Stimulated activated CD8-positive, alpha-beta memory T cell treated with anti-CD3 and anti-CD28 coated beads, Interleukin-12 subunit alpha, Interleukin-12 subunit beta, amount 100 ng/mL, for 4 hours (primary cell): ENCODE data around the gene TMEM120A.
"Not testable (repeated sequence)": the region's sequence is repeated elsewhere in the genome, so short reads cannot be mapped to it uniquely, and the experiment has no call there.

Experiments
- DNase-seq: peaks from one replicate; pipeline ENCODE4 v3.0.0-alpha.2; 2020; ENCODE audit warnings: low read depth

Gene TMEM120A

GRCh38 chr7:75994388-75995051 is at the start of gene TMEM120A:
Gene TMEM120A, minus strand, starts transcription at chr7:75994595. Its CDS starts 25 bp downstream, at chr7:75994570.
- peak; percentile 90 for DNase-seq

DNA sequence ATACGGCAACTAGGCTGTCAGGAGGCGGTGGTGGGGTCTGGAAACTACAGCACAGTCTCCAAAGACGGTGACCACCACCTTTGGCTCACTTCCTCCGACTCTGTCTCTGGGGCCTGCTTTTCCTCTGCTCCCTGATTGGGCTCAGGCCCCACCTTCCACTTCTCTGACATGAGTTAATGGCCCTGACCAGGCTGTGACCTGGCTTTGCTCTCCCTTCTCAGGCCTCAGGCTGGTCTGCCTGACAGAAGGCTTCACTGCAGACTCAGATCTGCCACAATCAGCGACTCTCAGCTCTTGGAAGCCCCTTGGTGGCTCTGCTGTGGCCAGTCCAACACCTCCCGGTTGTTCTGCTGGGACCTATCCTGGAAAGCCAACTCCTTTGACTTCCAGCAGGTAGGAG is 45.7 kb upstream of the TMEM120A start:
- DNase-seq: no peak

DNA sequence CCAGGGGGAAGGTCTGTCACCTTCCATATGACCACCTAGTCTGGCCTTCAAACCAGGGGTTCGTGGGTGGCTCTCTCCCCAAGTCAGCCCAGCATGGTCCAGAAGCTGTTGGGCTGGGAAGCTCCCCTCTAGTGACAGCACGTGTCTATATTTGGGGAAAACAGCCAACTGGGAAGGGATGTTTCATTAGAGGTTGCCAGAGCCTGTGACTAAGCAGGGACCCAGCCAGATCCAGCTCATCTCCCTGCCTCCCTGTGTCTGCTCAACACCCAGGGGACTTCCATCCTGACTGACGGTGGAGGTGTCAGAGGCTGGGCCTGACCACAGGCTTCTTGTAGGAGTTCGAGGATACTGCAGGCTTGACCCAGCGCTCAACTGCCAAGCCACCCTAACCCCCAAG is 42.9 kb upstream of the TMEM120A start:
- no peak for DNase-seq

DNA sequence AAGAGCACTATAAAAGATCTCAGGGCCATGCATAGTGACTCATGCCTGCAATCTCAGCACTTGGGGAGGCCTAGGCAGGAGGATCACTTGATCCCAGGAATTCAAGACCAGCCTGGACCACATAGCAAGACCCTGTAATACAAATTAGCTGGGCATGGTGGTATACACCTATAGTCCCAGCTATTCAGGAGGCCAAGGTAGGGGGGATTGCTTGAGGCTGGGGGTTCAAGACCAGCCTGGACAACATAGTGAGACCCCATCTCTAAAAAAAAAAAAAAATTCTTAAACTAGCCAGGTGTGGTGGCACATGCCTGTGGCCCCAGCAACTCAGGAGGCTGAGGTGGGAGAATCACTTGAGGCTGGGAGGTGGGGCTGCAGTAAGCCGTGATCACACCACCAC is 37.6 kb upstream of the TMEM120A start:
- no peak for DNase-seq

DNA sequence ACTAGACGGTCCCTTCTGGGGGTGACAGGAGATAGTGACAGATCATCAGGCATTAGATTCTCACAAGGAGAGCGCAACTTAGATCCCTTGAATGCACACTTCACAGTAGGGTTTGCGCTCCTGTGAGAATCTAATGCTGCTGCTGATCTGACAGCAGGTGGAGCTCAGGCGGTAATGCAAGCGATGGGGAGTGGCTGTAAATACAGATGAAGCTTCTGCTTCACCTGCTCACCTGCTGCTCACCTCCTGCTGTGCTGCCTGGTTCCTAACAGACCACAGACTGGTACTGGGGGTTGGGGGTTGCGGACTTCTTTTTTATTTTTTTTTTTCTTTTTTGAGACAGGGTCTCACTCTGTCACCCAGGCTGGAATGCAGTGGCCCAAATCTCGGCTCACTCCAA is 35.3 kb upstream of the TMEM120A start:
- not testable (repeated sequence) for DNase-seq

DNA sequence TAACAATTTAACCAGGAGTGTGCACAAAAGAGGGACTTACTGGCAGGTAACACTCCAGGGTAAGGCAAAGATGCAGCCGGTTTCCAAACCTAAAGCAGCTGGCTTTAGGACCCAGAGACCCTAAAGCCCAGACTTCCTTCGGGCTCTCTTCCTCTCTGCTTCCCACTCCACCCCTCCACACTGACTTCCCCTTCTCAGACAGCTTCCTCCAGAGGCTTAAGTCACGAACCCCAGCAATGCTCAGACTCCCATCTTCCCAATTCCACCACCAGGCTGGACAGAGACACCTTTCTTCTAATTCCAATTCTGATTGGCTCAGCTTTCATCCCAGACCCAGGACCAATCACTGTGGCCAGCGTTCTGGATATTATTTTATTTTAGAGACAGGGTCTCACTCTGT is 28.6 kb upstream of the TMEM120A start:
- no peak for DNase-seq

DNA sequence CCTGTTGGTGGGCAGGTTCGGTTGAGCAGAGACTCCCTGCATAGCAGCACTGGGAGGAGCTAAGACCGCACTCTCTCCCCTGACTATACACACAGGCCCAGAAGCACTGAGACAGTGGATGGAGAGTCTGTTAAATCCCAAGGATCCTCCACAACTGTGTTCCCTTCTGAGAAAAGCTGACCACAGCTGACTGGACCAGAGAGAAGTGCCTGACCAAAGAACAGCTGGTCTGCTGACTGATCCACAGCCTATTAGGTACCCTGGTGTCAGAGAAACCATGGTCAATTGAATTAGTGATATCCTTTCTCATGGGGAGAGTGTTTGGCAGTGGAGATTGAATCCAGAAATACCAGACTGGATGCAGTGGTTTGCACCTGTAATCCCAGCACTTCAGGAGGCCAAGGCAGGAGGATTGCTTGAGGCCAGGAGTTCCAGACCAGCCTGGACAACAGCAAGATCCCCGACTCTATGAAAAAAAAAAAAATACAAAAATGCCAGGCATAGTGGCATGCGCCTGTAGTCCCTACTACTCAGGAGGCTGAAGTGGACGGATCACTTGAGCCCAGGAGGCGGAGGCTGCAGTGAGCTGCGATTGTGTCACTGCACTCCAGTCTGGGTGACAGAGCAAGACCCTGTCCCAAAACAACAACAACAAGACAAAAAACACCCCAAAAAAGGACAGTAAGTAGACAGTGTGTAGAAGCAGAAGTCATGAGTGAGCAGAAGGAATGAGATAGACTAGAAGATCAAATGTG is 27.8 kb upstream of the TMEM120A start:
- no peak for DNase-seq

DNA sequence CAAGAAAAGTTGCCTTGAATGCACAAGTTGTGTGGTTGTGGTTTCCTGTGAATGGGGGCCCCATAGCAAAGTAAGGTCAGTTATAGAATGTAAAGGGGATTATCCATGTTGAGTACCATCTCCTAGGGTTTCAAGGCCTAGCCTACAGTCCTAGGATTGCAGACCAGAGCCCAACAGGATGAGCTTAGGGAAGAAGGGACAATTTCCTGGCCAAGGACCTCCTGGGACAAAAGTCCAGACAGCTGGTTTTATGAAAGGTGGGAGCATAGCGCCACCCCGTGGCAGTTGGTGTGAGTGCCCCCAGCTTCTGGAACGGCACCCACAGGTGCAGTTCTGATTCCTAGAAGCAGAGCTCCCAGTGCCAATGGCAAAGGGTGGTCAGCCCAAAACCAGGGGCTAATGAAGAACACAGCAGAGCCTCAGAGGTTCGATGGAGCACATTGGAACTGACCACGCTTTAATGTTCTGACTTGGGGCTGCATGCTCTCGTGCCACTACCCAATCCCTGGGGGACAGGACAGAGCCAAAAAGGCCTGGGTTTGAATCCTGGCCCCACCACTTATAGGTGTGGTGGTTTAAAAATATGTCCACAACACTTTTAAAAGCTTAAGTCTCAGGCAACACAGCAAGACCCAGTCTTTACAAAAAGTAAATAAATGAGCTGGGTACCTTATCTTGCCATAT is 25.8 kb upstream of the TMEM120A start:
- peak; percentile 38 for DNase-seq

DNA sequence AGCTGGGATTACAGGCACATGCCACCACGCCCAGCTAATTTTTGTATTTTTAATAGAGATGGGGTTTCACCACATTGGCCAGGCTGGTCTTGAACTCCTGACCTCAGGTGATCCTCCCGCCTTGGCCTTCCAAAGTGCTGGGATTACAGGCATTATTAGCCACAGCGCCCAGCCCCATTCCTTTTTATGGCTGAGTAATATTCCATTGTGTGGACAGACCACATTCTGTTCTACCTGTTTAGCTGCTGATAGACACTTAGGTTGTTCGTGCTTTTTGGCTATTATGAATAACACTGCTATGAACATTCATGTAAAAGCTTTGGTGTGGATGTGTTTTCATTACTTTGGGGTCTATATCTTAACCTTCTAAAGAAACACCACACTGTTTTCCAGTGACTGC is 24.1 kb upstream of the TMEM120A start:
- not testable (repeated sequence) for DNase-seq

GRCh38 chr7:76016191-76016947 is 22.0 kb upstream of the TMEM120A start:
- DNase-seq: no peak

DNA sequence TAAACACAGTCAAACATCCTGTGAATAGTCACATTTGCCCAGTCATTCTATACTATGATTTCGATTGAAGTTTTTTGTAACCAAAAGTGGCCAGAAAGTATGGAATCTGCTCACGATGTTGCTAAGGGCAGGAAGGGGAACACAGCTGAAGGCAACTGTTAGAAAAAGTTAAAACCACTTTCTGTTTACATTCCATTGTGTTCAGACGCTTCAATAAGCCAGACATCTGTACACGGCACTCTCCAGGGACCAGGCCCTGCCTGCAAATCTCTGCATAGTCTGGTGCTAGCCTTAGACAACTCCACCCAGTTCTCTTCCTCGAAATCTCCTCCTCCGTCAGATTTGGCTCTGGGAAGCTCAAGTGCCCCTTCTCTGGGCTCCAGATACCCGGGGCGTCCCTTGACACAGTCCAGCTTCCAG is 17.1 kb upstream of the TMEM120A start:
- DNase-seq: no peak

- DNase-seq: no peak
Measured at GRCh38 chr7:76009672-76010600, 15.5 kb upstream of the TMEM120A start.

DNA sequence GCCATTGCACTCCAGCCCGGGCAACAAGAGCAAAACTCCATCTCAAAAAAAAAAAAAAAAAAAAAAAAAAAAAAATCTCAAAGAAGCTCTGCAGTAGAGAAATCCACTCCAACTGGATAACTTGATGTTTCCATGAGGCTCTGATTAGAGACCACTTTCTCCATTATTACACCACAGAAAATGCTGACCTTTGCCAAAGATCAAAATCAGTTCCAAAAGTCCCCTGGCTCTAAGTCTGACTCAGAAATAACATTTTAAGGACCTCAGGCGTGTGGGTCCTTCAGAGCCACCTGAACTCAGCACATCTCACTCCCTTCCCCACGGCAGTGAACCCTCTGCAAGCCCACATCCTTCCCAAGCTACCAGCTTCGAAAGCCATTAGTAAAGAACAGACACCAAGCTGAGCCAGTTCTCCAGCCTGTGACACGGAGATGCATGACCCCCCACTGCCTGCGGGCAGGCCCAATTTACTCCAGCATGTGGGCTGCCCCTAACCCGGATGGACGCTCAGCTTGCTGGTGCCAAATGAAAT is 13.8 kb upstream of the TMEM120A start:
- DNase-seq: no peak

GRCh38 chr7:76005004-76005403 is 10.6 kb upstream of the TMEM120A start:
- DNase-seq: not testable (repeated sequence)

DNA sequence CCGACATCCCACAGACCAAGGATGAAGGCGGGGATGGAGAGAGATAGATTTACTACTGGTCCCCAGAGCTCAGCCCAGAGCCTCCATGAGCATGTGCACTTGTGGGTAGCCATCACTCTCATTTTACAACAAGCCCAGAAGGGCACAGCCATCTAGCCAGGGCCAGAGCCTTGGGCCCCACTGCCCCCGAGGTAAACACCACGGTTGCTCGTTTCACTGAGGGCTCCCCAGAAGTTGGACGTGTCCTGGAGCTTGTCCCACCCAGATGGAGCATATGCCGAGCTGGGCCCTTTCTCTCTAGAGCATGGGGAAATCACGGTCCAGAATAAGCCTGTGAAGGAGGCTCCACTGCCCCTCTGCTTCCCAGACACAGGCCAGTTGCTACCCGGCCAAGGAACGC is 9.0 kb upstream of the TMEM120A start:
- DNase-seq: no peak

- no peak for DNase-seq
Measured at GRCh38 chr7:76002822-76003221, 8.4 kb upstream of the TMEM120A start.

DNA sequence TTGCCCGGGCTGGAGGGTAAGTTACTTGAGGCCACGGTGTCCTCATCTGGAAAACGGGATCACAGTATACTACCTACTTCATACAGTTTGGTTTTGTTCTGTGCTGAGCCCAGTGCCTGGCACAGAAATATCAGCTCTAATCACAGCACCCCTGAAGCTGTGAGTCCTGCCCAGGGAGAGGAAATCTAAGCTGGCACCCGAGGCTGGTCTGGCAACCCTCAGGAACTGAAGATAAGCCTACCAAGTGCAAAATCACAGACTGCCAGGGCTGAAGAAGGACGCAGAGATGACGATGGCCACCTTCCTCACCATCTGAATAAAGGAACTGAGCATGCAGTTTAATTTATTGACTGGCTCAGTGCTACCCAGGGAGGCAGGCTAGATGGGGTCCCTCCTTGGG is 7.7 kb upstream of the TMEM120A start:
- DNase-seq: no peak

DNA sequence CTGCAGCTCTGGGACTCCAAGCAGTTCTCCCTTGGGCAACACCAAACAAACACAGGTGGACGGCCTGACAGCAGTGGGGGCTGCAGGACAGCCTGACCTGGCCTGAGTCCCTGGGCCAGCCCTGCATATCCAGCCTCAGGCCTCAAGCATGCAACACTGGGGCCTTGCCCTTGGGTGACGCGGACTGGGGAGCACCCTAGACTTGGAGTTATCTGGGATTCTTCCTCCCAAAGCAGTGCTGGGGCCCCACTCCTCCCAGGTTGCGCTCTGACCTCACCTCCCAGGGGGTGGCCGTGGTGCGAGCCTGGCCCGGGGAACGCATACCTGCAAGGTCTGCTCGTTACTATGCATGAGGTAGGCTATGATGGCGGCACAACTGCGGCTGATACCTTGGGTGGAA is 6.2 kb upstream of the TMEM120A start:
- no peak for DNase-seq

- no peak for DNase-seq
Measured at GRCh38 chr7:75998038-75998437, 3.6 kb upstream of the TMEM120A start.

DNA sequence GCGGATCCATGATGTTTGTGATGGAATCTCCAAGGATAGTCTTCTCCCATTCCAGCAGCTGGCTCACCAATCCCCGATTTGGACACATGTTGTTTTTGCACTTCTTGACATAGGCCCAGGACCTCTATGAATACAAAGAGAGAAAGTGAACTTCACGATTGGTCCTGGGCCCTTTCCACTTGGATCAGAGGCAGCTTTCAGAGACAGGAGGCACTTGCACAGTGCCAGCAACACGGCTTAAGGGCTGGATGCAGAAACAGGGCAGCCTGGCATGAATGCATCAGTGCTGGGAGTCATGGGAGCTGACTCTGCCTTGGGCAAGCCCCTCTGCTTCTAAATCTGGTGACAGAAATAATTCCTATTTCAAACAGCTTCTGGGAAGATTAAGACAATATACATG is 2.1 kb upstream of the TMEM120A start:
- DNase-seq: no peak

DNA sequence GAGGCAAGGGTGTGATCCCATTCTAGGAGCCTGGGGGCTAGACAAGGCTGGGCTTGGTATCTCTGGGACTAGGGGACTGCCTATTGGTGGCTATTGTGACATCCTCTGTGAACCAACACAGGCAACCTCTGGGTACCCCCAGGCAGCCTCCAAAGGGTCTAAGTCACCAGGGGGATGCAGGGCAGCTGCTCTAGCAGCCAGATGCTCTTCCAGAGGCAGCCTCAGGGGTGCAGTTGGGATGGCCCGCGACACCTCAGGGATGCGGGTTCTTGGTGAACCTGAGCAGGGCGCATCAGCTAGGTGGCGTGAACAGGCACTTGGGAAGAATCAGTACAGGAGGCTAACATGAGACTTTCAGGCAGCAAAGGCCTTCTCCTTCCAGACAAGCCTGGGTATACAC is 1.6 kb upstream of the TMEM120A start:
- no peak for DNase-seq
